Activated CD4-positive, alpha-beta T cell treated with anti-CD3 and anti-CD28 coated beads for 24 hours (primary cell): Measurements from ENCODE around the gene P2RX5.

Experiments used
- DNase-seq, 2 donors: peaks; one replicate each; pipeline ENCODE4 v3.0.0-alpha.2; 2020; ENCODE audit warnings: low read depth in 2 of 2

The P2RX5 gene

DNA sequence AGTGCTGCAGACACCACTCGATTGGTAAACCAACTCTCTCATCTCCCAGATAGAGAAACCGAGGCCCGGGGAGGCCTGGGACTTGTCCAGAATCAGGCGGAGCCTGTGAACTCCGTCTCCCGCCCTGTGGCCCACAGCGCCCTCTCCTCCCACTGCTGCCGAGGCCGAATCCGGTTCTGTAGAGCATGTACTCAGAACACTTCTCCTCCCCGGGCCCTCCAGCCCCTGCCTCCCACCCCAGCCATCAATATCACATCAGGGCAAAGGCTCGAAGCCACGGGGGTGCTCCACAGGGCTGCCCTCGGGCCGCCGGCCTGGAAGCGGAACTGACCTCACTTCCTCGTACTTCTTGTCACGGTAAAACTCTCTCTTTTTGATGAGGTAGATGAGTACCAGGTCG lies 14.4 kb downstream of the P2RX5 start:
- DNase-seq, result no peak

DNA sequence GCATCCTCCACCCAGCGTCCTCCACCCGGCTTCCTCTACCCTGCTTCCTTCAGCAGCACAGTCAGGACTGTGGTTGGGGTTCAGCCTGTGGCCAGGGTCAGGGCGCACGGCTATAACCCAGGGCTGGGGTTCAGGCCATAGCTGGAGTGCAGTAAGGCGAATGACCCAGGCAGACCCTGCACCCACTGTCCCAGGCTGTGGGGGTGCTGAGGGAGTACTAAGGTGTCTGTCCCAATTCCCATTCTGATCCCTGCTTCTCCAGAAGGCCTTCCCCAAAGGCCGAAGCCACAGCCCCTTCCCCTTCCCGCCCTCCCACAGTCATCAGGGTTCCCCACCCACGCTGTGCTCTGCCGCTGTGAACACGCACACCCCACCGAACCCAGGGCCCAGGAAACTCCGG lies 14.9 kb downstream of the P2RX5 start:
- no peak for DNase-seq

DNA sequence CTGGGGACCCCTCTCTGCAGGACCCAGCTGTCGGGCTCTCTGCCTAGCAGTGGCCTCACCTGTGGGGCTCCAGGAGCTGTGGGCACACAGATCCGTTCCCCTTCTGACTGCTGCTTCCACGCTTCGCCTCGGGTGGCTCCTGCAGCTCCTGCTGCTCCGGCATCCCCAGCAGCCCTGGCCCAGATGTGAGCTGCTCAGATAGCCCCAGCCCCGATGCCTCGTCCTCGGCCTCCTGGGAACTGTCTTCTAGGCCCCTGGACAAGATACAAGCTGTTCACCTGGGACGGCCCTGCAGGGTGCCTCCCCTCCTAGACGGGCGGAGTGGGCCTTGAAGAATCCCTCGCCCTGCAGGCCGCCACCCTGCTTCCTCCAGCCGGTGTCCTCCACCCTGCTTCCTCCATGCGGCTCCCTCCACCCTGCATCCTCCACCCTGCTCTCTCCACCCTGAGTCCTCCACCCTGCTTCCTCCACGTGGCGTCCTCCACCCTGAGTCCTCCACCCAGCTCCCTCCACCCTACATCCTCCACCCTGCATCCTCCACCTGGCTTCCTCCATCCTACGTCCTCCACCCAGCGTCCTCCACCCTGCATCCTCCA lies 16.3 kb downstream of the P2RX5 start:
- no peak for DNase-seq

DNA sequence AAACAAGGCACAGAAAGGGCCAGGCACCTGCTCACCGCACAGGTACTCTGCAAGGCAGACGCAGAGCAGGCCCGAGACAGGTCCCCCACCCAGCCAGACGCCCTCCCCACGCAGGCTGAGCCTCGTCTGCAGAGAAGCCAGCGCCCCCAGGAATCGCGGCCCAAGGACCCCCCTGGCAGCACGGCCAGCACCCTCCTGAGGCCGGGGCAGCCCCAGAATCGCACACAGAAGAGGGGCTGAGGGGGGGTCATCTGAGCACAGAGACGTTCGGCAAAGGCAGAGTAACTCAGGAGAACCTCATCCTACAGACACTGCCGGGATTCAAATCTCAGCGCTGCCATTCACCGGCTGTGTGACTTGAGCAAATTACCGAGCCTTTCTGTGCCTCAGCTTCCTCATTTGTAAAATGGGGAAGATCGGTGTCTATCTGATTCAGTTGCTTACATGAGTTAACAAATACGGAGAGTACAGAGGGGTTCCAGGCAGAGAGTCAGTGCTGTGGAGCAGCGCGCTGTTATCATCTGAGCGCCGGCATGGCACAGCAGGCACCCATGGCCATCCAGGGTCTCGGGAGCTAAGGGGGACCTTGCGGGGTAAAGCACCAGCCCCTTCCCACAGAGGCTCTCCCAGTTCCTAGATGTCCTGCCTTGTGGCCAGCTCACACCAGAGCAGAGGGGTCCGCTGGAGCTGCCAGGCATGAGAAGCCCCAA lies 17.0 kb downstream of the P2RX5 start:
- no peak for DNase-seq

DNA sequence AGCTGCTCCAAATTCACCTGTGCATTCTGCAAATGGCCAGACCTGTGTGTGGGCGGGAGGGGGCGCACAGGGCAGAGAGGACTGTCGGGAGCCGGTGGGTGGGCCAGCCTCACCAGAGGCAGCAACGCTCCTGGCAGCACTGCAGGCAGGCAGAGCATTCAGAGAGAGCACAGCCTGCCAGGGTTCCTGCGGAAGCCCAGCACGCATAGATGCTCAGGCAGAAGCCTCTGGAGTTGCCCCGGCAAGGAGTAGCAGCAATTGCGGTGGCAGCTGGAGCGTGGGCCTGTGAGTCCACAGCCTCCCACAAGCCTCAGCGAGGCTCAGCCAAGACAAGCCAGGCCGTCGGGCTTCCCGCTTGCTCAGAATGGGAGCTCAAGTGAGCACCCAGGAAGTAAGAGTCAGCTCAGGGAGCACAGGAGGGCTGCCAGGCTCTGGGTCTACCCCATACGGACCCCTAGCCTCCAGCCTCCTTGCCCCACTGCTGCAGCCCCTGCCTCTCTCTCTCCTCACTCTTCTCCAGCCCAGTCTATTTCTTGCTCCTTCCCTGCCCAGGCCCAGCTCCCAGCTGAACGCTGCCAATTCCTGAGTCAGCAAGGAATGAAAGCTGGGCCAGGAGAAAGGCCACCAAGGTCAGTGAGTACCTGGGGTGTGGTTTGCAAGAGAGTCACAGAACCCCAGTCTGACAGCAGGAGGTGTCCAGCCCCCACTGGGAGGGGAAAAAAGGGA lies 17.7 kb downstream of the P2RX5 start:
- DNase-seq, result no peak

DNA sequence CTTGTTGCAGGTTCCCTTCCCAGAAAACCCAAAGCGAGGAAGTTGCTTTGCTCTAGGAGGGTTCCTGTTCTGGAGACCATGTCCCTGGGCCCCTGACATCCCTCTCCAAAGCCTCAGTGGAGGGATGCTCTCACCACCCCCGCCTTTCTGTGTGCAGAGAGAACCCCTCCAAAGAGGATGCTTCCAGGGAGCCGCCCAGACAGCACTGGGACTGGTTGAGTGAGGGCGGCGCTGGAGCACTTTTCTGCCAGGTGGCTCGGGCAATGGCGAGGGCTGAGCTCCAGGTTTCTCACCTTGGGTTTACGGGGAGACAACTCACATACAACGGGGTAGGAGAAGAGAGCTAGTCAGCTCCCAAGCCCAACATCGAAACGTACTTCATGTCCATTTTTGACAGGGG lies 20.1 kb downstream of the P2RX5 start:
- DNase-seq, result no peak

DNA sequence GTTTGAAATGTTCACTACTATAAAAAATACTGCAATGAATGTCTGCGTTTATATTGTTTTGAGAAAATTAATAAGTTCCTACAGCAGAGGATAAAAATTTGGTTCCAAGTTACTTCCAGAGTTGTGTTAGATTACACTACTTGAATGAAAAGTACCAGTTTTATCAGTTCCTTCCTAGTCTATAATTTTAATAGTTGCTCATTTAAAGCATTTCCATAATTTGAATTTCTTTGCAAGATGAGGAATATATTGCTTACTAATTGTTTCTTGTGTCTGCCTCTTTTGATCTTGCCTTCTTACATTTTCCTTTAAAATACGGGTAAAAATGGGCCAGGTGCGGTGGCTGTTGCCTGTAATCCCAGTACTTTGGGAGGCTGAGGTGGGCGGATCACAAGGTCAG lies 23.4 kb downstream of the P2RX5 start:
- DNase-seq, result no peak

DNA sequence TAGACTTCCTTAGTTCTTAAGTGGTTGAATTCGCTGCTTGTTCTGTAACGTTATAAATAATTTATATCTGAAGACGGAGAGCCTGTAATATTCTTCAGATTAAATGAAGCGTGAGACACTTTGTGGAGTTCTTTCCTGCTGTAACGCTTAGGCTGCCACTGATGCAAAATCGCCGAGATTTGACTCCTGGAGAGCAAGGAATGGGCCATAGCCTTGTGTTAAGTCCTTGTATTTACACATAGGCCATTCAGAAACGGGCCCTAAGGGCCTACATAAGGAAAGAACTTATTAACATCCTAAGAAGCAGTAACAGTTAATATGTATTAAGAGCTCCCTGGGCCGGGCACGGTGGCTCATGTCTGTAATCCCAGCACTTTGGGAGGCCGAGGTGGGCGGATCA lies 26.4 kb downstream of the P2RX5 start:
- no peak for DNase-seq

DNA sequence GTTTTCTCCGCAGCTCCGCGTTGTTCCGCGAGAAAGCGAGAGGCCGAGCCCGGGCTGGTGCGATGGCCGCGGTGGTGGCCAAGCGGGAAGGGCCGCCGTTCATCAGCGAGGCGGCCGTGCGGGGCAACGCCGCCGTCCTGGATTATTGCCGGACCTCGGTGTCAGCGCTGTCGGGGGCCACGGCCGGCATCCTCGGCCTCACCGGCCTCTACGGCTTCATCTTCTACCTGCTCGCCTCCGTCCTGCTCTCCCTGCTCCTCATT lies 26.9 kb downstream of the P2RX5 start:
- no peak for DNase-seq

DNA sequence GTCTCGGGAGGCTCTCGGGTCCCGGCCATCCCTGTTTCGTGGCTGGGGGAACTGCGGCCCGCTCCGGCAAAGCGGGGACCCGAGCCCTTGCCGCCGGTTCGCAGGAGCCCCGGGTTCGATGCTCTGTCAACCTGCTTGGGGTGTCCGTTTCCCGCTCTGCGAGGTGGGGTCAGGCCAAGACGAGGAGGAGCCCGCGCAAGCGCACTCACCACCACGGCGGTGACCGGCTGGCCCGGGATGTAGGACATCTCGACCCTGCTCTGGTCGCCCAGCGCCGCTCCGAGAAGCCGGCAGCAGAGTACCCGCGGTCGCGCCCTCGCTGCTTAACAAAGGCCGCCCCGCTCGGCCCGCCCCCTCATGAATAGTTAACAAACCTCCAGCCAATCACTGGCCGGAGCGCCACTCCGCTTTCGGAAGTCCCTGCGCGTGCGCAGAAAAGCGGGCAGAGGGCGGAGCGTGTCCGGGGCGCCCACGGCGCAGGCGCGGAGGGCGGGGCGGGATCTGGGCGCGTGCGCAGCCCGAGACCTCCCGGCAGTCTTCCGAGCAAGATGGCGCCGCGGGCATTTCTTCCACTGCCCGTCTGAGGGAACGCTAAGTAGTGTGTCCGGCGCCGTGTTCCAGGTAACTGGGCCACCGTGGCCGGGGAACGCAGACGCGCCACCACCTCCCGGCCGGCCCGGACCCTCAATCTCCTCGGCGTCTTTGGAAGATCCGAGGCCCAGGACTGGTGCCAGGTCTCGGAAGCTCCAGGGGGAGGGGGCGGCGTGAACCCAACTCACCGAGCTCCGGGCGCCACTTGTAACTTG lies 27.5 kb downstream of the P2RX5 start, which contains the start of the genes EMC6 and TAX1BP3:
Gene EMC6, plus strand, starts transcription at position 534 of the 806 bp plus-strand sequence. CDS start 335 bp downstream, outside the sequence.
Gene TAX1BP3, minus strand, starts transcription at position 300 of the 806 bp plus-strand sequence. Its CDS starts 52 bp downstream, at position 248.
- peak; percentile 97 to 98 for DNase-seq

DNA sequence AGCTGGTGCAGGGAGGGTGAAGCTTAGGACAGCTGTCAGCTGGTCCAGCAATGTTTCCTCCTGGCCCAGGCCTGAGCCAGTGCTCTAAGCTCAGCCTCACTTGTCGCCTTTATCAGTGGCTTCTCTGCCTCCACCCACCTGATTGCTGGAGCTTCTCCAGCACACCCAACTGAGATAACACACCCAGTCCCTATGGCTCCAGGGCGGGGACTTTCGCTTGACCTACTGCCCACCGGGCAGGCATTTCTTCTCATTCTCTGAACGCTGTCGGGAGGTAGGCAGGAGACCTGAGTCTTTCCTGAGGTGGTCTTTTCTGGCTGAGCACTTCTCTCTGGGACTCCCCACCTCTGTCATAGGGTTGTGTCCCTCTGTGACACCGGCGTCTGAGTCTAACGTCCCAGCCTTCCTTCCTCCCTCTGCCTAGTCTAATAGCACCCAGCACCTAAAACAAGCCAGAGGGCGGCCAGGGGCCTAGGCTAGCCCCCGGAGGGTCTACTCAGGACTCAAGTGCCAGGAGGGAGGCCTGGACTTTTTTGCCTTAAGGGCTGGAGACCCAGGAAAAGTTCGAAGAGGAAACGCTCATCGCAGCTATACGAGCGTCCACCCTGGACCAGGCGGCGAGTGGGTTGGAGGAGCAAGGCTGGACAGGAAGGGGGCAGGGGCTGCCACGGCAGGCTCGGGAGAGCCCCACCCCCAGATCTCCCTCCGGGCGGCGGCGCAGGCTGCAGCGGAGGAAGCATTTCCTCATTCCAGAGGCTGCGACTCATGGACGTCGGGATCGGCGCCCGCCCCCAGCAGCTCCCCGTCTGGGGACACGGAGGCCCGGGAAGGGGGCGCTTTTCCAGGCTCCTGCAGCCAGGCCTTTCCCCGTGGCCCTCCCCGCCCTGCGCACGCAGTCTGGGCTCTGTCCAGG lies 28.3 kb downstream of the P2RX5 start:
- no peak for DNase-seq

DNA sequence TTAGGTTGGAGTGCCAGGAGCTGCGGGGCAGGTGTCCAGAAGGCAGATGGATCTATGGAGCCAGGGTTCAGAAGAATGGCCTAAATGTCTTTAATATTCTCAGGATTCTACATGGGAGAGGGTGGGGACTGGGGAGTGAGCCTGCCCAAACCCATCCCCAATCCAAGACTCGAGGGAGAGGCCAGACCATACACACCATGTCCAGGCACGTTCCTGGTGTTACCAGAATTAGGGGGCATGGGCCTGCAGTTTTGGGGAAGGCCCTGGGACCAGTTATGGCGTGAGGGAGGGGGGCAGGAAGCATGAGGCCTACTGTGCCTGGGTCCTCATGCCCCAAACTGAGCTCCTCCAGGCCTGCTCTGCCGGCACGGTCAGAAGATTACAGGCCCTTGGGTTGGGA lies 29.4 kb downstream of the P2RX5 start:
- DNase-seq, result no peak

DNA sequence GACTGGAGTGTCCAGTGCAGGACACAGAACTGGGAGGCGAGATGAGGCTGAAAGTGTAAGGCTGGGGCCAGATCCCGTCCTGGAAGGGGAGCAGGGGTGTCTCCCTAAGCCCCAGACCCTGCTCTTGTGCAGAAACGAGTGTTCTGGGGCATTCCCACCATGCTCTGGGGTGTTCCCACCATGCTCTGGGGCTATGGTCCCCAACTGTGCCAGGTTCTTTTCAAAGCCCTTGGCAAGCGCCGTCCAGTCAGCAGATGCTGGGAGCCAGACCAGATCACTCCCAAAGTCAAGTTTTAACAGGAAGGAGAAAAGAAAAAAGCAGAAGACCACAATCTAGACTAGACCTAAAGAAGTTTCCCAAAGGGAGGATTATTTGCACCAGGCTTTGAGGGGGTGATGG lies 30.1 kb downstream of the P2RX5 start:
- DNase-seq, result no peak

DNA sequence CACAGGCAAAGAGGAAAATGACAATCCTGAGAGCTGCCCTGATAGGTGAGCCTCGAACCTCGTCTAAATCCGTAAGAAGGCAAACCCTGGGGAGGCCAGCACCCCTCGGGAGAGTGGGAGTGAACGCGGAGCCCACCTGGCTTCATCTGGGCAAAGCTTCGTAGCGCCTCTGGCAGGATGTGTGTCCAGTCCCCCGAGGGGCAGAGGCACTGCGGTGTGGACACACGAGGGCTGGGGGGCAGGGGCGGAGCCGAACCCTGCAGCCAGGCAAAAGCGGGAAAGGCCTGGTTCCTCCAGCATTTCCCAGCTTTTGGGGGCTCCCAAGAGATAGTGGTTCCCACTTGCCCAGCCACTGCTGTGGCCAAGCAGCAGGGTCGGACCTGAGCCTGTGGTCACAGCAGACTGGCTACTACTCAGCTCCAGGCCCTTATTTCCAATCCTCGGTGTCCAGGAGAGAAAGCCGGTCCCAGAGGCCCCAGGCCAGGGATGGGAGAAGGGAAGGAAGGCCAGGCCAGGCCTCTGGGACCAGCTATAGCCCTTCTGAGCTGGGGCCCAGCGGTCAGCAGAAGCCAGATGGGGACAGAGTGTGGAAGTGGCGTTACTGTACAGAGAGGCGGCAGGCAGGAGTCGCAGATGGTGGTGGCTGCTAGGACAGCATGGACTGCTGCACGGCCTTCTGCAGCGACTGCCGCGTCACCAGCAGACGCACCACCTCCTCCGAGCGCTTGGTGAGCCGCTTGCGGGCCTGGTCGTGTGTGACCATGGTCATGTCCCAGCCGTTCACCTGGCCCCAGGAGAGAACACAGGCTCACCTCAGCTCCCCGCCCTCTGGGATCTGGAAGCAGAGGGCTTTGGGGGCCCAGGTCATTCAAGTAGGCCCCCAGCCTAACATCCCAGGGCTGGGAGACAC lies 32.6 kb downstream of the P2RX5 start:
- no peak for DNase-seq

DNA sequence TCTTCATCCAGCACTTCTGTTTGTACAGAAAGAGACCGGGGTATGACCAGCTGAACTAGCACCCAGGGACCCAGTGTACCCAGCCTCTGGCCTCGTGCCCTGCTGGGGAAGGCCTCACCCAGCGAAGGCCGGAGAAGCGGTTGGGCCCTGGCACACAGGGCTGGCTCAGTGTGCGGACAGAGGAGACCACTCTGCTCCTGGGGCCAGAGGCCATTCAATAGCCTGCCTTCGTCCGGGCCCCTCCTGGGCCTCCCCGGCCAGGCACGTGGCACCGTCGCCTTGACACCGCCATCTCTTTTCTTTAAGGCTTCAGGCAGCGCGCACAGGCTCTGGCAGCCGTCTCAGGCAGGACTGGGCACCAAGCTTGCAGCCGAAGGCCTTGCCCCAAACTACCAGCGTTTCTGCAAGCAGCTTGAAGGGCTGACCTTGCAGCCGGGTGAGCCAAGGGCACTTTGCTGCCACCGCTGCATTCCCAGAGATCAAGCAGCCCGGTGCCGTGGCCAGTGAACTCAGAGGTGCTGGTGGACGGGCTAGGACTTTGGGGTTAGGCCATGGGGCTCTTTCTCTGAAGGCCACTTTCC lies 35.6 kb downstream of the P2RX5 start:
- DNase-seq, result no peak

DNA sequence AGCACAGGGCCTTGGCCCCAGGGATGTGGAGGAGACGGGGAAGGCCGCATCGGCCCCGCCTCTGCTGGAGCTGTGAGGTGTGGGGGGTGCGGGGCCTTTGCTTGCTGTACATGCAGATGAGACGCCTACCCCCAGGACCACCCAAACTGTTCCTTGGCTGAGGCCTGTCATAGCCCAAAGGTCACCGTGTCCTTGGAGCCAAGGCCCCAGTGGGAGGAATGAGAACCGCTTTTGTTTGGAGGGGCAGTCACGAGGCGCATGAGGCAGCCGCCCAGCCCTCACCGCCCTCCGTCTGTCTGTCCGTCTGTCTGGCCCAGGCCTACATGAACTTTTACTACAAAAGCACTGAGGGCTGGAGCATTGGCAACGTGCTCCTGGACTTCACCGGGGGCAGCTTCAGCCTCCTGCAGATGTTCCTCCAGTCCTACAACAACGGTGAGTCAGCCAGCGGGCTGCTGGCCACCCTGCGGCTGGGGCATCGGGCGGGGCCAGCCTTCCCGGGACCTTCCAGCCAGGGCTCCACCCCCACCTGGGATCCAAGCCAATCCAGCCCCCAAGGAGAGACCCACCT lies 36.3 kb downstream of the P2RX5 start:
- DNase-seq, result no peak

DNA sequence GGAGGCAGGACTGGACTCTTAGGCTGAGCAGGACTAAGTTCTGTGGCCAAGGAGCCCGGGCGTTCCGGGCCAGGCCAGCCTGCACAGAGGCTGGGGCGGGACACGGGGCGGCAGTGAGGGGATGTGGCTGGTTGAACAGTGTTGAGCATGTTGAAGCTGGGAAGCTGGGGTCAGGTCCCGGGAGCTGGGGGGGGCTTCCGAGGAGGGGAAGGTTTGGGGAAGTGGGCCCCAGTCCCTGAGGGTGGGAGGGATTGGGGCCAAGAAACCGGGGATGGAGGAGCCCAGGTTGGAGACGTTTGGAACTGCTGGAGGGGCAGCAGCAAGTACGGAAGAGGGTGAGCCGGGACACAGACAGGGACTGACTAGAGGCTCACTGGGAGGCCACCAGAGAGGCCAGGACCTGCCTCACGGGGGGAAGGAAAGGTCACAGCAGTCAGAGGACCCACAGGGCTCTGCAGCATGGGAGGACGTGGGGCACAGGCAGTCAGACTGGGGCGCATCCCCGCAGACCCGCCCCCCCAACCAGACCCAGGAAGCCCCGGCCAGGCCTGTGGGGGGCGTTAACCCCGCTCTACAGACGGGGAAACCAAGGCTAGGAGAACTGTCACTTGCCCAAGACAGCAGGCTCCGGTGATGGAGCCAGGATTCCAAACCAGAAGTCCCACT lies 37.0 kb downstream of the P2RX5 start:
- no peak for DNase-seq

DNA sequence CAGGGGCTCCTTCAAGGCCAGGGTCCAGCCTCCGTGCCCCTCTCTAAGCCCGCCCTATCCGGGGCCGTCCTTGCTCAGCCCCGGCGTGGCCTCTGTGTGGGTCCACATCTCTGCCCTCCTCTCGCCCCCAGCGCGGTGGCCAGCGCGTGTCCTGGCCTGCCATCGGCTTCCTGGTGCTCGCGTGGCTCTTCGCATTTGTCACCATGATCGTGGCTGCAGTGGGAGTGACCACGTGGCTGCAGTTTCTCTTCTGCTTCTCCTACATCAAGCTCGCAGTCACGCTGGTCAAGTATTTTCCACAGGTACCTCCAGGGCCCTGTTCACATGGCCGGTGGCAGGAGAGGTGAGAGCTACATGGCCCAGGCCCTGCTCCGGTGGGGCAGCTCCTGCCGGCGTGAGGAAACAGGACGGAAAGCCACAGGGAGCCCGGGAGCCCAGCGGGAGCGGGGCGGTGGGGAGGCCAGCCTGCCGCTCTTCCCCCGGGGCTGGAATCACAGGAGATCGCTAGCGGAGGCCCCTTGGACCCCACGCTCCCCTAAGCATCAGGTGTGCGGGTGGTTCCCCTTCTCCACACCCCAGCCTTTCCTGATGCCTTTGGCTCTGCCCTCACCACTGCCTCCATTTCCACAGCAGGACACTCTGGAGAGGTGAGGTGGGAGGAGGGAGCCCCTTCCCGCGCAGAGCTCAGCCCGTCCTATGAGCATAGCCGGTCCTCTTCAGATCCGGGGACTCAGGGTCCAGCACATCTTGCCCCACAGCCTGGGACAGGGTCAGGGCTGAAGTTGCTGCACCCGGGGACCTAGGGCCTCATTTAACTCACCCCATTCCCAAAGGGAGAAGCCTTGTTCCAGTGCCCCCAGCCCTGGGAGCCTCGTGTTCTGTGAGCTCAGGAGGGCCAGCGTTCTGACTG lies 37.8 kb downstream of the P2RX5 start:
- no peak for DNase-seq
